Measurements from ENCODE around the gene RPIA.

DNA sequence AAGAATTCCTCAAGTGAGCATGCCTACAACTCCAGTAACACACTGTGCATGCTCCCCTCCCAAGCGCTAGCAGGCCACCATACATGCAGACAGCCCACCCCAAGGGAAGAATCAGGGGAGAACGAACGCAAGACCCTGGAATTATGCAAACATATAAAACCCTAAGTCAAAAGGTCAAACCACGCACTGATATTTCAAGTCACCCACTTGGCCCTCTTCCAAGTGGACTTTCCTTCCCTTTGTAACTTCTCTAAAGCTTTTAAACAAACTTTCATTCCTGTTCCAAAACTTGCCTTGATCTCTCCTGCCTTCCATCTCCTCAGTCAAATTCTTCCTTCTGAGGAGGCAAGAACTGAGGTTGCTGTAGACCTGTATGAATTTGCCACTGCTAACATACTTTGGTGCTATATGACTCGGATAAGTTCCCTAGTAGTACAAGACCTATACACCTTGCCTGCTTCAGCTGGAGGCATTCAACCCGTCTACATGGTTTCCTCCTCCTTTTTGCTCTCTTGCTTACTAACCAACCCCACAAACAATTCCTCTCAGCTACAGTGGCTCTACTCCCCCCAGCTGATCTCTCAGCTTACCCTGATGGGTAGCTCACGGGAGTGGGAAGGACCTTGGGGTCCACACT lies 11.1 kb upstream of the RPIA start:
- TF ChIP-seq CTCF (conservative IDR thresholded peaks at IDR 0.05; ENCODE audit: low read depth, low read length) = no peak
- TF ChIP-seq EZH2 (IDR thresholded peaks at IDR 0.05; ENCODE audit: low read length, unreplicated experiment) = no peak

Measured in PC-3 (cell line).